BJ (cell line): ENCODE results near the gene CDS2. TPM values are rescaled to one million over a fixed set of nuclear protein-coding genes. Genes with fewer than 3 reads are reported as not detected.

Experiments used
- CTCF ChIA-PET: fragments of 350-600 bp; formaldehyde crosslinking; extraction: SDS; loops from one replicate; lab custom pipeline; 2021; ENCODE audit warnings: antibody characterized with exemption, inconsistent platforms; lab: Yijun Ruan, JAX
- POLR2A ChIA-PET: fragments of 300-600 bp; sonication (Branson Sonifier 250); formaldehyde crosslinking; extraction: SDS; loops from one replicate; lab custom pipeline; 2021; ENCODE audit warnings: antibody characterized with exemption; lab: Charles Lee
- DNase-seq: peaks from one replicate; pipeline ENCODE4 v3.0.0-alpha.2; 2011; ENCODE audit warnings: low read depth
- H3K27me3 ChIP-seq: 2 replicates; pipeline ENCODE4 v1.6.0; 2011; ENCODE audit warnings: low read length; ENCODE audit not compliant: control insufficient read depth, insufficient read depth
- H3K36me3 ChIP-seq: 2 replicates; pipeline ENCODE4 v1.5.1; 2011; ENCODE audit warnings: low read length; ENCODE audit not compliant: control insufficient read depth, insufficient read depth
- H3K4me3 ChIP-seq: 2 replicates; pipeline ENCODE4 v1.5.1; 2011; ENCODE audit warnings: low read depth, mild to moderate bottlenecking, control low read depth, low read length
- CTCF ChIP-seq: IDR thresholded peaks from 2 replicates; pipeline ENCODE4 v1.5.1; 2011; ENCODE audit warnings: low read depth, mild to moderate bottlenecking, control low read depth, inconsistent platforms, low read length, moderate library complexity; ENCODE audit not compliant: insufficient read depth
- polyA plus RNA-seq: library from polyadenylated mRNA; depleted of rRNA; stranded (reverse); fragments of >200 nt; gene quantifications from 2 replicates; pipeline ENCODE4 v1.2.3, GENCODE V29; 2011; rRNA removed
- small RNA-seq: library from RNA; depleted of rRNA; stranded (forward); fragments of <200 nt; gene quantifications from one replicate; pipeline ENCODE3, GENCODE V24; 2012; ENCODE audit warnings: low replicate concordance, low read depth; ENCODE audit not compliant: insufficient read length

The CDS2 gene
- polyA plus RNA-seq, 1 experiment = 25.2 TPM

GRCh38 chr20:5234978-5235377 lies 108.2 kb downstream of the CDS2 start:
- Histone ChIP-seq H3K27me3 (no peaks in the 10 kb centered on the region), H3K4me3 (no peak overlapping the region), H3K36me3 (no peaks in the 10 kb centered on the region)
- CTCF ChIA-PET = no interaction called here
- POLR2A ChIA-PET = no interaction called here
- DNase-seq = no peak
- no peak for TF ChIP-seq CTCF

Small RNAs within 50 kb of the gene (small RNA-seq; reads per million reads assigned to genes)
- gene RF00019 (not detected), gene RF00568 (not detected), gene RNA5SP474 (8.6 reads per million, percentile 74 among the genes with 10 or more reads in this experiment)

Other genes with a start within 250 kb of the CDS2 start
- 8.0 and 11.2 TPM in 2 replicates for gene SLC23A2, start 125.5 kb upstream of the CDS2 start, polyA plus RNA-seq
- gene TMEM230, start 13.9 kb upstream of the CDS2 start, polyA plus RNA-seq = 222 and 230 TPM in 2 replicates
- 78.2 and 94.6 TPM in 2 replicates for gene PCNA, start 7.0 kb upstream of the CDS2 start, polyA plus RNA-seq
- gene PROKR2, start 189.9 kb downstream of the CDS2 start, polyA plus RNA-seq = not detected in 2 replicates